Activated CD8-positive, alpha-beta T cell treated with anti-CD3 and anti-CD28 coated beads for 36 hours (primary cell): ENCODE measurements around the gene RBM44. TPM values are rescaled to one million over a fixed set of nuclear protein-coding genes. Genes with fewer than 3 reads are reported as not detected.
A peak's percentile ranks its signal among the peaks of the same experiment; 100 is the strongest.

Experiments used
- ATAC-seq: fragments of 200-7000 bp; cut with Tn5 transposase; one replicate; pipeline ENCODE4 v1.10.0; 2021; ENCODE audit warnings: mild to moderate bottlenecking, moderate library complexity
- CTCF ChIA-PET: fragments of 350-600 bp; sonication (Branson Sonifier 250); formaldehyde crosslinking; loops from one replicate; lab custom pipeline; 2021; ENCODE audit warnings: antibody characterized with exemption; lab: Charles Lee
- POLR2A ChIA-PET: fragments of 350-600 bp; sonication (Branson Sonifier 250); formaldehyde crosslinking; loops from one replicate; lab custom pipeline; 2021; ENCODE audit warnings: antibody characterized with exemption; lab: Charles Lee
- DNase-seq: peaks from one replicate; pipeline ENCODE4 v3.0.0-alpha.2; 2020
- H3K27ac Mint-ChIP-seq: one replicate; pipeline ENCODE4 v1.8.0; 2021; ENCODE audit warnings: mild to moderate bottlenecking, mixed read lengths
- H3K27me3 Mint-ChIP-seq: one replicate; pipeline ENCODE4 v1.8.0; 2021; ENCODE audit warnings: mixed read lengths
- H3K36me3 Mint-ChIP-seq: one replicate; pipeline ENCODE4 v1.8.0; 2021; ENCODE audit warnings: low read depth, mixed read lengths
- H3K4me1 Mint-ChIP-seq: one replicate; pipeline ENCODE4 v1.8.0; 2021; ENCODE audit warnings: low read depth, mixed read lengths
- H3K4me3 Mint-ChIP-seq: one replicate; pipeline ENCODE4 v1.8.0; 2021; ENCODE audit warnings: mild to moderate bottlenecking, moderate library complexity, mixed read lengths
- H3K9me3 Mint-ChIP-seq: one replicate; pipeline ENCODE4 v1.8.0; 2021; ENCODE audit warnings: mixed read lengths
- intact Hi-C: fragments of 100-400 bp; cut with micrococcal nuclease; formaldehyde crosslinking; loops from one replicate; pipeline ENCODE4 v1.10.0; 2022
- total RNA-seq, 2 experiments: library from RNA; stranded (reverse); gene quantifications; one replicate each; pipeline ENCODE4 v1.2.3, GENCODE V29; 2021
- TF ChIP-seq, protein P1 (sequence below): fragments of 200-600 bp; IDR thresholded peaks from one replicate; pipeline ENCODE4 v1.8.0; 2022; ENCODE audit warnings: antibody characterized with exemption, mild to moderate bottlenecking

The RBM44 gene
- total RNA-seq, 2 experiments from 2014 or later, result 0.52 to 0.87 TPM

- ATAC-seq (no peak), DNase-seq (no peak)
- Mint-ChIP-seq H3K4me1 (peaks cover 27% of the 10 kb centered on the region), H3K9me3 (no peaks in the 10 kb centered on the region), H3K27ac (no peak overlapping the region), H3K27me3 (no peaks in the 10 kb centered on the region), H3K36me3 (peaks cover 79% of the 10 kb centered on the region), H3K4me3 (no peak overlapping the region)
- TF ChIP-seq, protein P1, sequence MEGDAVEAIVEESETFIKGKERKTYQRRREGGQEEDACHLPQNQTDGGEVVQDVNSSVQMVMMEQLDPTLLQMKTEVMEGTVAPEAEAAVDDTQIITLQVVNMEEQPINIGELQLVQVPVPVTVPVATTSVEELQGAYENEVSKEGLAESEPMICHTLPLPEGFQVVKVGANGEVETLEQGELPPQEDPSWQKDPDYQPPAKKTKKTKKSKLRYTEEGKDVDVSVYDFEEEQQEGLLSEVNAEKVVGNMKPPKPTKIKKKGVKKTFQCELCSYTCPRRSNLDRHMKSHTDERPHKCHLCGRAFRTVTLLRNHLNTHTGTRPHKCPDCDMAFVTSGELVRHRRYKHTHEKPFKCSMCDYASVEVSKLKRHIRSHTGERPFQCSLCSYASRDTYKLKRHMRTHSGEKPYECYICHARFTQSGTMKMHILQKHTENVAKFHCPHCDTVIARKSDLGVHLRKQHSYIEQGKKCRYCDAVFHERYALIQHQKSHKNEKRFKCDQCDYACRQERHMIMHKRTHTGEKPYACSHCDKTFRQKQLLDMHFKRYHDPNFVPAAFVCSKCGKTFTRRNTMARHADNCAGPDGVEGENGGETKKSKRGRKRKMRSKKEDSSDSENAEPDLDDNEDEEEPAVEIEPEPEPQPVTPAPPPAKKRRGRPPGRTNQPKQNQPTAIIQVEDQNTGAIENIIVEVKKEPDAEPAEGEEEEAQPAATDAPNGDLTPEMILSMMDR, result no peak
- POLR2A ChIA-PET, result interaction anchor here (1.0 kb wide), 1 partner anchor 12 kb away, joined by 3 read pairs; no protein-coding TSS in a partner anchor
- intact Hi-C loops, result no loop called here
- CTCF ChIA-PET, result interaction anchor here (1.6 to 3.5 kb wide), 3 partner anchors 9 to 183 kb away, joined by 4 to 22 read pairs (median 5); no protein-coding TSS in a partner anchor
Measured at GRCh38 chr2:237754182-237754581, 44.4 kb upstream of the RBM44 start.

DNA sequence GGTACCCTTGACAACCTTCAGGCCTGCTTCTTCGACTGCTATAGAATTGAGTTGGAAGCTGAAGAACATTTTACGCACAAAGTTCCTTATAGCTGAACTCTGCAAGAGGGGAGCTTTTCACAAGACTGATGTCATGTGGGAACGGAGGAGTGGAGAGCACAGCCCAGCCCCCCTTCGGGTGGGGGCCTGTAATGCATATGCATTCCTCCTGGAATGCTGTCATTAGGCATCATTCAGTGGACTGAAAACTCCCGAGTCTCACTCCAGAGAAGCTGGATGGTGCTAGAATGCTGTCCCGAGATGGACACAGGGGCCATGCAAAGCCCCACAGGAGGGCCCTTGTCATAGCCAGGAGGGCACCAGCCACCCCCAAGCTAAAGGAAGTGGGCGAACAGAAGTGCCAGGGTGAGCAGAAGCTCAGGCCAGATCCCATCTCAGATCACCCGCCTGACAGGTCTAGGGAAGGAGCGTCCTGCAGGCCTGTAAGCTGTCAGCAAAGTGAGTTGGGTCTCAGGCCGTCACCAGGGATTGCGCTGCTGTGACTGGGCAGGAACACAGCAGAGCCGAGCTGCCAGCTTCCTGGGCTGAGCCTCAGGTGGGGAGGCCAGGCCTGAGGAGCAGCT lies 43.8 kb upstream of the RBM44 start:
- TF ChIP-seq, protein P1, result no peak
- DNase-seq (no peak), ATAC-seq (no peak)
- Mint-ChIP-seq H3K4me3 (no peak overlapping the region), H3K9me3 (no peaks in the 10 kb centered on the region), H3K4me1 (peaks cover 27% of the 10 kb centered on the region), H3K36me3 (peaks cover 78% of the 10 kb centered on the region), H3K27me3 (no peaks in the 10 kb centered on the region), H3K27ac (no peak overlapping the region)
- ChIA-PET POLR2A (interaction anchor here (0.8 kb wide), 1 partner anchor 9 kb away, joined by 4 read pairs; no protein-coding TSS in a partner anchor), CTCF (interaction anchor here (1.6 to 3.5 kb wide), 3 partner anchors 10 to 183 kb away, joined by 4 to 22 read pairs (median 4); no protein-coding TSS in a partner anchor)
- intact Hi-C loops, result no loop called here

DNA sequence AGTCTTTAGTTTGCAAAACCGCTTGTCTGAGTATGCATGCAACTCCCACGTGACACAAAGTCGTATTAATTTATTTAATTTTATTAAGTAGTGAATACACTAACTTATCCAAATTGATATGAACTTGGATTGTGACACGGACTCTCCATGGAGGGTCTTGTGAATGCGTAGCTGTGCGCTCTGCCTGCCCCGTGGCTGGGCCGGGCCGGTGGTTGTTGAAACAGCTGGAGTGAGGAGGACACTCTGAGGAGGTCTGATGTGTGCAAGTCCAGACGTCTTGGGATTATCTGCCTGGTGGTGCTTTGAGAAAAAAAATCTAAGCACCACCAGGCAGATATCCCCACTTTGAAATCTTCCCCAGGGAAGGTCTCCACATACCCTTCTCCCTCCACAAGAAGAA lies 41.0 kb upstream of the RBM44 start:
- intact Hi-C loops, result no loop called here
- Mint-ChIP-seq H3K27me3 (no peaks in the 10 kb centered on the region), H3K4me1 (peaks cover 14% of the 10 kb centered on the region), H3K27ac (no peak overlapping the region), H3K4me3 (no peak overlapping the region), H3K36me3 (peaks cover 76% of the 10 kb centered on the region), H3K9me3 (no peaks in the 10 kb centered on the region)
- no peak for ATAC-seq
- TF ChIP-seq, protein P1, result no peak
- no peak for DNase-seq
- CTCF ChIA-PET, result interaction anchor here (1.1 to 1.9 kb wide), 4 partner anchors 12 to 176 kb away, joined by 3 to 4 read pairs (median 3); no protein-coding TSS in a partner anchor
- POLR2A ChIA-PET, result no interaction called here

DNA sequence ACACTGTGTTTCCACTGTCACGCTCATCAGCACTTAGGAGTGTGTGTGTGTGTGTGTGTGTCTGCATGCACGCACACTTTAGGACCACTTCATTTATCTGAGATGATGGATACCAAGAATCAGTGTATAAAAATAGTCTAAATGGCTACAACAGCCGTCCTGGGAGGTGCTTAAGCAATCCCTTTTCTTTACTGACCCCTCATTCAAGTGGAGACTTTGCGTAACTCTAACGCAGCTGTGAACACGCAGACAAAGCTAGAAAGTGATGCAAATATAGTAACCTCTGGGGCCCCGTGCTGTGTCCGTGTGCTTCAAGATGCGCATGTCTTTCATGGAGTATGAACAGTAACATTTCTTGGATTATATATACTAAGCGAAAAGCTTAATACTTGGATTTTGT lies 40.4 kb upstream of the RBM44 start:
- Mint-ChIP-seq H3K27me3 (no peaks in the 10 kb centered on the region), H3K4me1 (peaks cover 8% of the 10 kb centered on the region), H3K27ac (no peak overlapping the region), H3K9me3 (no peaks in the 10 kb centered on the region), H3K36me3 (peaks cover 76% of the 10 kb centered on the region), H3K4me3 (no peak overlapping the region)
- intact Hi-C loops, result no loop called here
- ATAC-seq (no peak), DNase-seq (no peak)
- CTCF ChIA-PET, result interaction anchor here (1.2 to 1.9 kb wide), 3 partner anchors 13 to 177 kb away, joined by 3 to 4 read pairs (median 3); no protein-coding TSS in a partner anchor
- TF ChIP-seq, protein P1, result no peak
- POLR2A ChIA-PET, result no interaction called here

- Mint-ChIP-seq H3K27ac (peak overlapping the region; percentile 14), H3K36me3 (peaks cover 76% of the 10 kb centered on the region), H3K27me3 (no peaks in the 10 kb centered on the region), H3K4me3 (no peak overlapping the region), H3K9me3 (no peaks in the 10 kb centered on the region), H3K4me1 (peaks cover 3% of the 10 kb centered on the region)
- ChIA-PET POLR2A (no interaction called here), CTCF (no interaction called here)
- no peak for DNase-seq
- no peak for ATAC-seq
- TF ChIP-seq, protein P1, result no peak
- intact Hi-C loops, result no loop called here
Measured at GRCh38 chr2:237759176-237759575, 39.4 kb upstream of the RBM44 start.
